GM21526 (cell line): ENCODE measurements around the gene SLC45A2.
"Not testable (repeated sequence)": the region's sequence is repeated elsewhere in the genome, so short reads cannot be mapped to it uniquely, and the experiment has no call there.

Experiments used
- ATAC-seq: cut with Tn5 transposase; IDR thresholded peaks from one replicate; pipeline ENCODE4 v1.9.1; 2021; ENCODE audit warnings: moderate library complexity; ENCODE audit not compliant: unreplicated experiment, low FRiP score

The SLC45A2 gene, protein sequence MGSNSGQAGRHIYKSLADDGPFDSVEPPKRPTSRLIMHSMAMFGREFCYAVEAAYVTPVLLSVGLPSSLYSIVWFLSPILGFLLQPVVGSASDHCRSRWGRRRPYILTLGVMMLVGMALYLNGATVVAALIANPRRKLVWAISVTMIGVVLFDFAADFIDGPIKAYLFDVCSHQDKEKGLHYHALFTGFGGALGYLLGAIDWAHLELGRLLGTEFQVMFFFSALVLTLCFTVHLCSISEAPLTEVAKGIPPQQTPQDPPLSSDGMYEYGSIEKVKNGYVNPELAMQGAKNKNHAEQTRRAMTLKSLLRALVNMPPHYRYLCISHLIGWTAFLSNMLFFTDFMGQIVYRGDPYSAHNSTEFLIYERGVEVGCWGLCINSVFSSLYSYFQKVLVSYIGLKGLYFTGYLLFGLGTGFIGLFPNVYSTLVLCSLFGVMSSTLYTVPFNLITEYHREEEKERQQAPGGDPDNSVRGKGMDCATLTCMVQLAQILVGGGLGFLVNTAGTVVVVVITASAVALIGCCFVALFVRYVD

DNA sequence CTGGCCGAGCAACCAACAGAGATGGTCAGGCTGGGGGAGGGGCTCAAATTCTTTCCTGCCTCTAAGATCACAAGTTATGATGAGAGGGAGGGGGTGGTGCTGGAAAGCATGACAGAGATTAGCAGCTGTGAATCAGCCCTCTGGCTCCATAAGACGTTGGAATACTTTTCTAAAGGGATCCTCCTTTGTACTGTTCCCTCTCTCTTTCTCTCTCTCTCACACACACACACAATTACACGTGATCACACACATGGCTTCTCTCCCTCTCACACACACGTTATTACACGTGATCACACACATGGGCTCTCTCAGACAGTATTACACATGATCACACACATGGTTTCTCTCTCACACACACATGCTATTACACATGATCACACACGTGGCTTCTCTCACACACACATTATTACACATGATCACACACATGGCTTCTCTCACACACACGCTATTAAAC is at the start of gene SLC45A2:
Gene SLC45A2 (minus strand): TSS at position 23 of the 454 bp plus-strand sequence. CDS start 110 bp downstream, outside the sequence.
- ATAC-seq: no peak

DNA sequence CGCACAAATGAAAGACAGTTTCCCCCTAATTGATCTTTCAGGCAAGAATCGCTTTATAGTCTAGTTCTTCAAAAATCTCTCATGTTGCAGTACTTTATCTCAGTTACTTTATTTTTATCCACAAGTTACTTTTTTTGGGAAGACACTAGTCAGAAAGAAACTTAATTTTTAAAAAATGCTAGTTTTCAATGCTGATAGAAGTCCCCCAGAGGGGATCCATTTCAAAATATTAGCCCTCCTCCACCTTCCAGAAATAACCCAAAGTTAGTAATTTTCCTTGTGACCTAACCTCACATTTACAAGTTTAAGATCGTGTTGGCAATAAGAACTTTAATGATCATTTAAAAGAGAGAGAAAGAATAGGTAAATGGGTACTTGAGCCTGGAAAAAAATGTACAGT is 47.5 kb upstream of the SLC45A2 start:
- ATAC-seq: no peak

DNA sequence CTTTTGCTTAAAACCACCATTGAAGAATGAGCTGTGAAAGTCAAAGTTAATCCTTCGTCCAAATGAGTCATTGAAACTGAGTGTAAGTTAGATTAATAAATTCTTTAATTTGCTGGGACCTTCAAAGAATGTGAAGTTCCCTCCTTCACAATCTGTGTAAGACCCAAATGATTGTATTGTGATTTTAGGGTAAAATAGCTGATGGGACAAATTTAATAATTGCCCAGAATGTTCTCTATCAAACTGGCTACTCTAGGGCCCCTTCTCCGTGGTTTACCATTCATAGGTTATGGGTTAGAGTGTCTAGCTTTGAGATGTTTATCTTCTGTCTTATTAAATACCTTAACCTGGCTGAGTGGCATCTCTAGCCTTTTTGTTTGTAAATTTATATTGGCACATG is 46.6 kb upstream of the SLC45A2 start:
- no peak for ATAC-seq

DNA sequence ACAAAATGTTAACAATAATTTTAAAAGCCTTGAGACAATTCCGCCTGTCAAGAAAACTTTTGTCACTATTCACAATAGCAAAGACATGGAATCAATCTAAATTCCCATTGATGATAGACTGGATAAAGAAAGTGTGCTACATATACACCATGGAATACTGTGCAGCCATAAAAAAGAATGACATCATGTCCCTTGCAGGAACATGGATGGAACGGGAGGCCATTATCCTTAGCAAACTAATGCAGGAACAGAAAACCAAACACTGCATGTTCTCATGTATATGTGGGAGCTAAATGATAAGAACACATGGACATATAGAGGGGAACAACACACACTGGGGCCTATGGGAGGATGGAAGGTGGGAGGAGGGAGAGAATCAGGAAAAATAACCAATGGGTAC is 46.1 kb upstream of the SLC45A2 start:
- ATAC-seq: not testable (repeated sequence)

DNA sequence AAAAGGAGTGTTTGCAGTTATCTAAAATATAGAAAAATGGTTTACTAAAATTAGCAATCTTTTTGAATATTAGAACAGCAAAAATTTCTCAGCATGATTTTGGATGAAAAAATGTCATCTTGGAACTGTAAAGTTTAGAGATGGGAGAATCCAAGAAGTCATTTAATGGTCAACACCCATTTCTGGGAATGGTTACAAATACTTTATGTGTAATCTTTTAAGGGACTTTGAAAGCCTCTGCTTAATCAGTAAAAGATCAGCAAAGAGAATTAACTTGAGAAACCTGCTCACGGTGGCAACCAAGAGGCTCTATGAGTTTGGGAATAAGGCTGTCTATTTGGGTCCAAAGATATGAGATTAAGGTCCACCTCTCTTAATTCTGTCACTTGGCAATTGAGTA is 45.6 kb upstream of the SLC45A2 start:
- ATAC-seq: no peak

DNA sequence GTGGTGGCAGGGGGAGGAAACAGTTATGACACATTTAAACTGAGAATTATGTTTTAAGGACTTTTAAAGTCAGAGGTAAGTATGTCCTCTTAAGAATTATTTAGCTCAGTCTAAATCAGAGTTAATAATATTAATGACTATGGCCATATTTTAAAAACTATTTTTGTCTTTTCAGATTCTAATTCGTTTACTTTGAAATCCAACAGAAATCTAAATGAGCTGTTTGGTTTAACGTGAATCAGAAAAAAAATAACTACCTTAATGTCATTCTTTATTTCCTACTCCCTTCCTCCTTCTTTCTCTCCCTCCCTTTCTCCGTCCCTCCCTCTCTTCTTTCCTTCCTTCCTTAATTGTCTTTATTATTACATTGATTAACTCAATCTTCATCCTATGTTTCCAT is 43.9 kb upstream of the SLC45A2 start:
- ATAC-seq: no peak

DNA sequence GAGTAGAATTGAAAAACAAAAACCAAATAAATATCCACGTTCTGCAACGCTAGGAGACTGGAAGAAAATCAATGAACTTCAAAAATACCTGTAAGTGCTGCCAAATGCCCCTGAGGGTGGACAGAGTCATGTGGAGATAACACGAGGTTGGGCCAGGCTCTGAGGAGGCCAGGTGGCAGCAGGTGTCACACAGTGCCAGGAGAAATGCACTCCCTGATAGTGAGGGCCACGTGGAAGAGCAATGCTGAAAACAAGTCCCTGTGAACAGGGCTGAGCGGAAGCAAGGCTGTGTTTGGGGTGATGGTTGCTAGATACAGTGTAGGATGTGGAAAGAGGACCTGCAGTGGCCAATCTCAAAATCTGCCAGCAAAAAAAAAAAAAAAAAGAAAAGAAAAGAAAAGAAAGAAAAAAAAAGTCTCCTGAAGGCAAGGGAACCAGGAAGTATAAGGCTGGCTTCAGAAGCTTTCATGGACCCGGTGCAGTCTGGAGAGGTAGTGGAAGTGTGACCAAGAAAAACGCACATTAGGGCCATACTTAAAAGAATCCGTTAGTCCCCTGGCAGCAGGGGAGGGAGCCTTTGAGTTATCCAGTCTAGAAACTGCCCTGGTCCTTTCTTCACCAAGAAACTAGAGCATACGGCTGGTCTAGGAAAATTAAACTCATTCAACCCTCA is 41.7 kb upstream of the SLC45A2 start:
- ATAC-seq: no peak

DNA sequence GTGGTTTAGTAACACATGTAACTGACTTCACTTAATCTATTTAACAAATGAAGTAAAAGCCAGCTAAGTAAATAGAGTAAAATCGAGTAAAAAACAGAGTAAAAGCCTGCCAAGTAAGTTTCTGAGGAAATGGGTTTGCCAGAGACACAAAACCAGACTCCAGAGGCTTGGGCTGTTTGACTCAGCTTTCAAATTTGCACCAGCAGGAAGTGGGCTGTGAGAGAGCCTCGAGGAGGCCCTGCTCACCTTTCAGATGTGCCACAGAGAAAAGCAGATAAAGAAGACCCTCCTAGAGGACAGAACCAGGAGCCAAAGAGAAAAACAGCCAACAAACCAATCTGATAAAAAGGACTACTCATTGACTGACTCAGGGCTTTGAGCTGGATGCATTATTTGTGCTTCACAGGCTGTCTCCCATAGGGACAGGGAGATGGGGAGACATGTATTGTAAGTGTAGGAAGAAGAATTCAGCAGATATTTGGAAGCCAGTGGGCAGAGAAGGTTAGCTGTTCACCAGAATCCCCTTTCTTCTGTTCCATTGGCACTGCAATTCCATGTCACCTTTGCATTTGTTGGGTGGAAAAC is 37.7 kb upstream of the SLC45A2 start:
- peak; percentile 93 for ATAC-seq

DNA sequence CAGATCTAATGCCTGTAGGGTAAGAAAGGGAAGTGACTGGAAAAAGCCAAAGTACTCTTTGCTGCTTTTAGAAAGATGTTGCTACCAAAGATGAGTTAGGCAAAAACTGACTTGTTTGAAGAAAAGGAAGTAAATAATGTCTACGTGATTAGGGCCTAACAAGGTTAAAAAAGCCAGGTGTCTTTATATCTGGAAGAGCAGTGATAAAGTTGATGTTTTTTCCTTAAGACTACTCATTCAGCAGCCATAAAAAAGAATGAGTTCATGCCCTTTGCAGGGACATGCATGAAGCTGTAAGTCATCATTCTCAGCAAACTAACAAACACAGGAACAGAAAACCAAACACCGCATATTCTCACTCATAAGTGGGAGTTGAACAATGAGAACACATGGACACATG is 36.8 kb upstream of the SLC45A2 start:
- no peak for ATAC-seq

DNA sequence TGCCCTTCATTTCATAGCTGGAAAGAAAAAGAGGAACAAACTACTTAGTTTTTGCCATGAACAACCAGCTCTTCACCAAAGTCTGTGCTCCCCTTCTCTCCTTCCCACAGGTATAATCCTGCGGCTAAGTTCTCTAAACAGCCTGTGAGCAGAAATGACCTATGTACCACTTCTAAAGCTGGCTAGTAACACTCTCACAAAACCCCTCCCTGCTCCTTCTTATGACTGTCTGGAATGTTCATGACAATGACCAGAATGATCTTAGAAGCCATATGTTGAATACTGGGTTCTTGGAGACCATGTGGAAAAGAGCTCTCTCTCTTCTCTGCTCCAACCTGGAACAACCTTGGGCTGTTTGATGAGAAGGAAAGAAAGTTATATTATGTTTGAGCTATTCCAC is 36.2 kb upstream of the SLC45A2 start:
- no peak for ATAC-seq

DNA sequence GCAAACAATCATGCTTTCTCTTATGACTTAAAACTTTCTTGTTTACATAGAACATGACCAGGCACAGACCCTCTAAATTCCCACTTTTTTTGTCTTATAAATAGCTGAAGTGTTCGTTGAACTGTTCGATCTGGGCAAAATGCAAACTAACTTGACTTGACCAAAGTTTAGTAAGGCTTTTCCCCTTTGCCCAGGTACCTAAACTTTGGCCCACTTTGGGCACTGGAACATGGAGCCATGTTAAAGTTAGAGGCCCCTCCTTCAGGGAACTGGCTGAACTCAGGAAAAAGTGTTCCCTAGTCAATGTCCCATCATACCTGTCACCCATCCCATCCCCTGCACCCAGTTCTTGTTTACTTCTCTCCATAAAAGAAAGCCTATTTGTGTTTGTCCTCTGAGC is 32.8 kb upstream of the SLC45A2 start:
- ATAC-seq: no peak

DNA sequence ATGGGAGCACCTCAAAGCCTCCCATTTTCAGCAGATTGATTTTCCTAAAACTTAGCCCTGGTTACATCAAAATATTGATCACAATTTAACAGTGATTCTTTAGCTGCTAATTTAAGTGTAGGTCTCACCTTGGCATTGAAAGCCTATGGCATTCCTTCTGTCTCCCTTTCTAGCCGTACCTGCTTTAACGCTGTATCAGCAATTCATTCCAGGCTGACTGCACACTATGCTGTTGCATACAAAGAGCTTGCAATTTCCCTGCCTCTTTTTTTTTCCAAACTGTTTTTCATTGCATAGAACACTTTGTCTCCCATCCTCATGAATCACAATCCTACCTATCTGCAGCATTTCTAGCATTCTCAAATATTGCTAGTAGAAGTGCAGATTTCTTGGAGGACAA is 32.3 kb upstream of the SLC45A2 start:
- ATAC-seq: no peak

DNA sequence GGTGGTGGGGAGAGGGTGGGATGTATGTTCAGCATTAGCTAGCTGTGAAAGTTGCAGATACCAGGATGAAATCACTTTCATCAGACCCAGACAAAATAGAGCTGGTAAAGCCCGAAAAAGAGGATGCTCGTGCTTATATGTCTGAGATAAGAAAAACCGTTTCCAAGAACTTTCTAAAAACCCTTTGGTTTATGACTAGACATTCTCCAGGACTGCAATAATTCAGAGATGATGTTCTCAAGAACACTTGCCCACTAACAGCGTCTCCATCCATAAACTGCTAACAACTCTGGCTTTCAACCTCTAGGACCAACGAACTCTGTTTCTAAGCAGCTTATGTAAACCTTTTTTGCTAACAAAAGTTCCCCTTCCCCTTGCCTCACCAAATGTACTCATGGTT is 31.7 kb upstream of the SLC45A2 start:
- ATAC-seq: no peak

DNA sequence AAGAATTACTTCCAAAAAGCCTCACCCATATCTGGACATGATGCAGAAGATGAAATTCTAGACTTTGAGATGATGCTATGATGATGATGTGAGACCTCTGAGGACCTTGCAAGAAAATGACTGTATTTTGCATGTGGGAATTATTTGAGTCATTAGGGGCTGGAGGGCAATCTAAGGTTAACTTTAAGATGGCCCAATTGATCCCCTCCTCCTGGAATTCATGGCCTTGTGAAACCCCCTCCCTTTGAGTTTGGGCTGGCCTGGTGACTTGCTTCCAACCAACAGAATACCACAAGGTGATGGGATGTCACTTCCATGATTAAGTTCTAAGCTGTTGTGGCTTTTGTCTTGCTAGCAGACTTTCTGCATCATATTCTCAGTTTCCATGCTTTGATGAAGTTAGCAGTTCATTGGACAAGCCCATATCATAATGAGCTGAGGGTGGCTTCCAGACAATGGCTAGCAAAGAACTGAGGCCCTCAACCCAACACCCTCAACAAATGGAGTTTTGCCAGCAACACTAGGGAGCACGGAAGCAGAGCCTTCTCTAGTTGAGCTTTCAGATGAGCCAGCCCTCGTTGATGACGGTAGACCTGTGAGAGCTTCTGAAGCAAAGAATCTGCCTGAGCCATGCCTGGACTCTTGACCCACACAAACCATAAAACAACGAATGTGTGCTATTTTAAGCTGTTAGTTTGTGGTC is 30.8 kb upstream of the SLC45A2 start:
- no peak for ATAC-seq

DNA sequence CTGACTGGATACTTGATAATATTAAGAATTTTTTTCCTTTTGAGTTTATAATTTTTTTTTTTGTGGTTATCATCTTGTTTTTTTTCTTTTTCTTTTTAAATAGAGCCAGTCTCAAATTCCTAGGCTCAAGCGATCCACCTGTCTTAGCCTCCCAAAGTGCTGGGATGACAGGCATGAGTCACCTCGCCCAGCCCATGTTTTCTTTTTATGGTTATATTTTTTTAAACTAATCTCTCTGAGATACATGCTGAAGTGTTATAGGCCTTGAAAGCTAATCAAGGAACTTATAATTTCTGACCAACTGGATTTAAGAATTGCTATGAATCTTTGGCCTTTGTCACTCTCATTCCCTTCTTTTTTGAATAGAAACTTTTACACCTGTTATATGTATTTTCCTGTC is 30.1 kb upstream of the SLC45A2 start:
- no peak for ATAC-seq

DNA sequence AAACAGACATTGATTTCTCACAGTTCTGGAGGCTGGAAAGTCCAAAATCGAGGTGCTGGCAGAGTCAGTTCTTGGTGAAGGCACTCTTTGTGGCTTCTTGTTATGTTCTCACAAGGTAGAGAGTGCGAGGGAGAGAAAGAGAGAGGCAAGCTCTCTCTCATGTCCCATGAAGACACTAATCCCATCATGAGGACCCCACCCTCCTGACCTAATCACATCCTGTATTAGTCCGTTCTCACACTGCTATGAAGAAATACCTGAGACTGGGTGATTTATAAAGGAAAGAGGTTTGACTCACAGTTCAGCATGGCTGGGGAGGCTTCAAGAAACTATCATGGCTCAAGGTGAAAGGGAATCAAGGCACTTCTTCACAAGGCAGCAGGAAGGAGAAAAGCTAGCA is 29.1 kb upstream of the SLC45A2 start:
- no peak for ATAC-seq

DNA sequence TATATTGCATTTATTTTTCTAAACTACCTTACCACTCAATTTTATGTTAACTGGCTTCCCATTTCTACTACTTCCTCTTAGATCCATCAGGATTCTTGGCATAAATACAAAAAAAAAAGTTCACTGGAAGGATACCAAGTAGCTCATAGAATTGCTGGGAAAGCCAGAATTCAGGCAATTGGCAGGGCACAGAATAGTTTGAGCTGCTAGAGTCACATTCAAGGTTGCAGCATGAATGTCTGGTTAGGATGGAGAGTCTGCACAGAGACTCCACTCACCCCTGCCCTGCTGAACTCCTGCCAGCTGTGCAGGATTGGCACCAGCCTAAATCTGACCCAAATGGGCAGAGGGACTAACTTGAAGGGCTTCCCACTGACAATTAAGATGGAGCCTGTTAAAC is 28.3 kb upstream of the SLC45A2 start:
- ATAC-seq: no peak

DNA sequence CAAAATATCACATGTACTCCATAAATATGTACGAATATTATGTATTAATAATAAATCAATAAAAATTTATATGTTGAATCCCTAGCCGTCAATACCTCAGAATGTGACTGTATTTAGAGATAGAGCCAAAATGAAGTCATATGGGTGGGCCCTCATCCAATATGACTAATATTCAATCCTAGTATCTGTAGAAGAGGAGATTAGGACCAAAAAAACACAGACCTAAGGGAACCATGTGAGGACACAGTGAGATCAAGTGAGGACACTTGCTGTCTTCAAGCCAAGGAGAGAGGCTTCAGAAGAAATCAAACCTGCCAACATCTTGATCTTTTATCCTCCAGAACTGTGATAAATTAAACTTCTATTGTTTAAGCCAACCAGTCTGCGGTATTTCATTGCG is 27.0 kb upstream of the SLC45A2 start:
- no peak for ATAC-seq

DNA sequence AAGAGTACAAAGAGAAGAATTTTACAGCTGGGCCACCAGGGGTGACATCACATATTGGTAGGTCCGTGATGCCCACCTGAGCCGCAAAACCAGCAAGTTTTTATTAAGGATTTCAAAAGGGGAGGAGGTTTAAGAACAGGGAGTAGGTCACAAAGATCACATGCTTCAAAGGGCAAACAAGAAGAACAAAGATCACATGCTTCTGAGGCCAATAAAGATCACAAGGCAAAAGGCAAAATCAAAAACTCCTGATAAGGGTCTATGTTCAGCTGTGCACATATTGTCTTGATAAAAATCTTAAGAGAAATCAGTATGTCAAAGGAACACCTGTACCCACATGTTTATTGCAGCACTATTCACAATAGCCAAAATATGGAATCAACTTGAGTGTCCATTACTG is 25.7 kb upstream of the SLC45A2 start:
- ATAC-seq: not testable (repeated sequence)

DNA sequence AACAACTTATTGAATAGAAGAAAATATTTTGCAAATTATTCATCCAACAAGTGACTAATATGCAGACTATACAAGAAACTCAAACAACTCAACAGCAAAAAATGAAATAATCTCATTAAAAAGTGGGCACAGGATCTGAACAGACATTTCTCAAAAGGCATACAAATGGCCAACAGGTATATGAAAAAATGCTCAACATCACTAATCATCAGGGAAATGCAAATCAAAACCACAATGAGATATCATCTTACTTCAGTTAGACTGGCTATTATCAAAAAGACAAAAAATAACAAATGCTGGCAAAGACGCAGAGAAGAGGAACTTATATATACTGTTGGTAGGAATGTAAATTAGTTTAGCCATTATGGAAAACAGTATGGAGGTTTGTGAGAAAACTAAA is 25.1 kb upstream of the SLC45A2 start:
- ATAC-seq: no peak

DNA sequence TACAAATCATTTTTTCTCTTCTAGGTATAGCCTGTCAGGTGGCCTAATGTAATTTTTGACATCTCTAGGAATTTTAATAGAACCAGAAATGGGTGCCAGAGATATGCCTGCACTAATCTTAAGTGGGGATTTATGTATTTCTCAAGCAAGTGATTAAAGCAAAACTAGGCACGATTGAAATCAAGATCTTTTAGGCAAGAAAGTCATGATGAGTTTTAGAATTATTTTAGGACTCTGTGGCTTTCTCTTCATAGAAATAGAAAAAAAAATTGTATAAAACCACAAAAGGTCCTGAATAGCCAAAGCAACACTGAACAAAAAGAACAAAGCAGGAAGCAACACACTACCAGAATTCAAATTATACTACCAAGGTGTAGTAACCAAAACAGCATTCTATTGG is 24.3 kb upstream of the SLC45A2 start:
- no peak for ATAC-seq
